ENCODE measurements around the gene LIMK1. TPM values are rescaled to one million over a fixed set of nuclear protein-coding genes. Genes with fewer than 3 reads are reported as not detected.

Gene LIMK1
- total and polyA plus RNA-seq, 2 of the 13 experiments (the other 11 are each of a cell fraction or from before 2014, with no cell fraction given) = 8.9 to 18.8 TPM

DNA sequence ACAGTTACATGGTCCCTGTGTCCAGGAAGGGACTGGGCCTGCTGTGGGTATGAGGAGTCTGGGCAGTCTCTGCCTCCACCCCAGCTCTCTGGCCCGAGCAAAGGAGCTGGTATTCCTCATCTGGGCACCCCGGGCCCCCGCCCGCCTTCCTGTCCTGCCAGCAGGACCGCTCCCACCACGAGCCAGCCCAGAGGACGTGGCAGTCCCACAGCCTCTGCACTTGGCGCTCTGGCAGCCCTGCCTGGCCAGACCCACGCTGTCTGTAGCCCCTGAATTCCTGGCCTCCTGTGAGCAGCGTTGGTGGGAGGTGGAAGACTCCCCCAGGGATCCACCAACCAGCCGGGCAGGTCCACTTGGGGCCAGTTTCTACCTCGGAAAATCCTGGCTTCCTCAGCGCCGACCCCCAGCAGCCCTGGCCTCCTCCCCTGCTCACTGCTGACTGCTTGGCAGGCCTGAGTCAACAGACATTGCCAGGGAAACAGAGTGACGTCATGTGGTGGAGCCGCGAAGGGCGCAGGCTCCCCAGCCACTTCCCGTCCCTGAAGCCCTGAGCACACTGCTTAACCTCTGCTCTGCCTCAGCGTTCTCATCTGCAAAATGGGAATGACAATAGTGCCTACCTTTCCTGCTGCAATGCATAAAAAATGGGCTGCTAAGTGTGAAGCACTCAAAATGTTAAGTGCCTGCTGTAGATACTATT lies 21.6 kb upstream of the LIMK1 start (continued):
- TF ChIP-seq, protein P1, sequence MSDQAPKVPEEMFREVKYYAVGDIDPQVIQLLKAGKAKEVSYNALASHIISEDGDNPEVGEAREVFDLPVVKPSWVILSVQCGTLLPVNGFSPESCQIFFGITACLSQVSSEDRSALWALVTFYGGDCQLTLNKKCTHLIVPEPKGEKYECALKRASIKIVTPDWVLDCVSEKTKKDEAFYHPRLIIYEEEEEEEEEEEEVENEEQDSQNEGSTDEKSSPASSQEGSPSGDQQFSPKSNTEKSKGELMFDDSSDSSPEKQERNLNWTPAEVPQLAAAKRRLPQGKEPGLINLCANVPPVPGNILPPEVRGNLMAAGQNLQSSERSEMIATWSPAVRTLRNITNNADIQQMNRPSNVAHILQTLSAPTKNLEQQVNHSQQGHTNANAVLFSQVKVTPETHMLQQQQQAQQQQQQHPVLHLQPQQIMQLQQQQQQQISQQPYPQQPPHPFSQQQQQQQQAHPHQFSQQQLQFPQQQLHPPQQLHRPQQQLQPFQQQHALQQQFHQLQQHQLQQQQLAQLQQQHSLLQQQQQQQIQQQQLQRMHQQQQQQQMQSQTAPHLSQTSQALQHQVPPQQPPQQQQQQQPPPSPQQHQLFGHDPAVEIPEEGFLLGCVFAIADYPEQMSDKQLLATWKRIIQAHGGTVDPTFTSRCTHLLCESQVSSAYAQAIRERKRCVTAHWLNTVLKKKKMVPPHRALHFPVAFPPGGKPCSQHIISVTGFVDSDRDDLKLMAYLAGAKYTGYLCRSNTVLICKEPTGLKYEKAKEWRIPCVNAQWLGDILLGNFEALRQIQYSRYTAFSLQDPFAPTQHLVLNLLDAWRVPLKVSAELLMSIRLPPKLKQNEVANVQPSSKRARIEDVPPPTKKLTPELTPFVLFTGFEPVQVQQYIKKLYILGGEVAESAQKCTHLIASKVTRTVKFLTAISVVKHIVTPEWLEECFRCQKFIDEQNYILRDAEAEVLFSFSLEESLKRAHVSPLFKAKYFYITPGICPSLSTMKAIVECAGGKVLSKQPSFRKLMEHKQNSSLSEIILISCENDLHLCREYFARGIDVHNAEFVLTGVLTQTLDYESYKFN (CRISPR knock-in tag; conservative IDR thresholded peaks at IDR 0.05) = peak; percentile 17; the same call in 1 of the 2 replicates
- TF ChIP-seq ADNP (CRISPR knock-in tag; IDR thresholded peaks at IDR 0.05) (peak; percentile 93), GABPB1 (CRISPR knock-in tag; IDR thresholded peaks at IDR 0.05) (peak; percentile 70), ZNF563 (CRISPR knock-in tag; IDR thresholded peaks at IDR 0.05) (no peak), MEIS2 (CRISPR knock-in tag; IDR thresholded peaks at IDR 0.05) (no peak), ZFP41 (CRISPR knock-in tag; IDR thresholded peaks at IDR 0.05; ENCODE audit: borderline replicate concordance) (no peak), RCOR2 (CRISPR knock-in tag; IDR thresholded peaks at IDR 0.05) (peak; percentile 98), MAFG (CRISPR knock-in tag; IDR thresholded peaks at IDR 0.05) (no peak), ZNF263 (CRISPR knock-in tag; IDR thresholded peaks at IDR 0.05) (no peak), ZNF839 (CRISPR knock-in tag; IDR thresholded peaks at IDR 0.05; ENCODE audit: borderline replicate concordance) (no peak), FOXO1 (CRISPR knock-in tag; IDR thresholded peaks at IDR 0.05) (0 out of 2 replicates have a peak, but pooled peaks have one; percentile 18), SAP130 (CRISPR knock-in tag; IDR thresholded peaks at IDR 0.05; ENCODE audit: low read depth) (peak; percentile 72), ZNF788 (CRISPR knock-in tag; IDR thresholded peaks at IDR 0.05; ENCODE audit: borderline replicate concordance) (no peak)
- TF ChIP-seq, protein P2, sequence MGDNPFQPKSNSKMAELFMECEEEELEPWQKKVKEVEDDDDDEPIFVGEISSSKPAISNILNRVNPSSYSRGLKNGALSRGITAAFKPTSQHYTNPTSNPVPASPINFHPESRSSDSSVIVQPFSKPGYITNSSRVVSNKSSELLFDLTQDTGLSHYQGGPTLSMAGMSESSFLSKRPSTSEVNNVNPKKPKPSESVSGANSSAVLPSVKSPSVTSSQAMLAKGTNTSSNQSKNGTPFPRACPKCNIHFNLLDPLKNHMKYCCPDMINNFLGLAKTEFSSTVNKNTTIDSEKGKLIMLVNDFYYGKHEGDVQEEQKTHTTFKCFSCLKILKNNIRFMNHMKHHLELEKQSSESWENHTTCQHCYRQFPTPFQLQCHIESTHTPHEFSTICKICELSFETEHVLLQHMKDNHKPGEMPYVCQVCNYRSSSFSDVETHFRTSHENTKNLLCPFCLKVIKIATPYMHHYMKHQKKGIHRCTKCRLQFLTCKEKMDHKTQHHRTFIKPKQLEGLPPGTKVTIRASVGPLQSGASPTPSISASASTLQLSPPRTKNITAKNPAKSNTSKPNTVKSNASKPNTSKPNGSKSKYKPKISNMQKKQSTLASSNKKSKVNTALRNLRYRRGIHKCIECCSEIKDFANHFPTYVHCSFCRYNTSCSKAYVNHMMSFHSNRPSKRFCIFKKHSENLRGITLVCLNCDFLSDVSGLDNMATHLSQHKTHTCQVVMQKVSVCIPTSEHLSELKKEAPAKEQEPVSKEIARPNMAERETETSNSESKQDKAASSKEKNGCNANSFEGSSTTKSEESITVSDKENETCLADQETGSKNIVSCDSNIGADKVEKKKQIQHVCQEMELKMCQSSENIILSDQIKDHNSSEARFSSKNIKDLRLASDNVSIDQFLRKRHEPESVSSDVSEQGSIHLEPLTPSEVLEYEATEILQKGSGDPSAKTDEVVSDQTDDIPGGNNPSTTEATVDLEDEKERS (CRISPR knock-in tag; IDR thresholded peaks at IDR 0.05) = 0 out of 2 replicates have a peak, but pooled peaks have one; percentile 60
- TF ChIP-seq, protein P3, sequence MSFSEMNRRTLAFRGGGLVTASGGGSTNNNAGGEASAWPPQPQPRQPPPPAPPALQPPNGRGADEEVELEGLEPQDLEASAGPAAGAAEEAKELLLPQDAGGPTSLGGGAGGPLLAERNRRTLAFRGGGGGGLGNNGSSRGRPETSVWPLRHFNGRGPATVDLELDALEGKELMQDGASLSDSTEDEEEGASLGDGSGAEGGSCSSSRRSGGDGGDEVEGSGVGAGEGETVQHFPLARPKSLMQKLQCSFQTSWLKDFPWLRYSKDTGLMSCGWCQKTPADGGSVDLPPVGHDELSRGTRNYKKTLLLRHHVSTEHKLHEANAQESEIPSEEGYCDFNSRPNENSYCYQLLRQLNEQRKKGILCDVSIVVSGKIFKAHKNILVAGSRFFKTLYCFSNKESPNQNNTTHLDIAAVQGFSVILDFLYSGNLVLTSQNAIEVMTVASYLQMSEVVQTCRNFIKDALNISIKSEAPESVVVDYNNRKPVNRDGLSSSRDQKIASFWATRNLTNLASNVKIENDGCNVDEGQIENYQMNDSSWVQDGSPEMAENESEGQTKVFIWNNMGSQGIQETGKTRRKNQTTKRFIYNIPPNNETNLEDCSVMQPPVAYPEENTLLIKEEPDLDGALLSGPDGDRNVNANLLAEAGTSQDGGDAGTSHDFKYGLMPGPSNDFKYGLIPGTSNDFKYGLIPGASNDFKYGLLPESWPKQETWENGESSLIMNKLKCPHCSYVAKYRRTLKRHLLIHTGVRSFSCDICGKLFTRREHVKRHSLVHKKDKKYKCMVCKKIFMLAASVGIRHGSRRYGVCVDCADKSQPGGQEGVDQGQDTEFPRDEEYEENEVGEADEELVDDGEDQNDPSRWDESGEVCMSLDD (CRISPR knock-in tag; IDR thresholded peaks at IDR 0.05; ENCODE audit: borderline replicate concordance) = no peak
- TF ChIP-seq, protein P4, sequence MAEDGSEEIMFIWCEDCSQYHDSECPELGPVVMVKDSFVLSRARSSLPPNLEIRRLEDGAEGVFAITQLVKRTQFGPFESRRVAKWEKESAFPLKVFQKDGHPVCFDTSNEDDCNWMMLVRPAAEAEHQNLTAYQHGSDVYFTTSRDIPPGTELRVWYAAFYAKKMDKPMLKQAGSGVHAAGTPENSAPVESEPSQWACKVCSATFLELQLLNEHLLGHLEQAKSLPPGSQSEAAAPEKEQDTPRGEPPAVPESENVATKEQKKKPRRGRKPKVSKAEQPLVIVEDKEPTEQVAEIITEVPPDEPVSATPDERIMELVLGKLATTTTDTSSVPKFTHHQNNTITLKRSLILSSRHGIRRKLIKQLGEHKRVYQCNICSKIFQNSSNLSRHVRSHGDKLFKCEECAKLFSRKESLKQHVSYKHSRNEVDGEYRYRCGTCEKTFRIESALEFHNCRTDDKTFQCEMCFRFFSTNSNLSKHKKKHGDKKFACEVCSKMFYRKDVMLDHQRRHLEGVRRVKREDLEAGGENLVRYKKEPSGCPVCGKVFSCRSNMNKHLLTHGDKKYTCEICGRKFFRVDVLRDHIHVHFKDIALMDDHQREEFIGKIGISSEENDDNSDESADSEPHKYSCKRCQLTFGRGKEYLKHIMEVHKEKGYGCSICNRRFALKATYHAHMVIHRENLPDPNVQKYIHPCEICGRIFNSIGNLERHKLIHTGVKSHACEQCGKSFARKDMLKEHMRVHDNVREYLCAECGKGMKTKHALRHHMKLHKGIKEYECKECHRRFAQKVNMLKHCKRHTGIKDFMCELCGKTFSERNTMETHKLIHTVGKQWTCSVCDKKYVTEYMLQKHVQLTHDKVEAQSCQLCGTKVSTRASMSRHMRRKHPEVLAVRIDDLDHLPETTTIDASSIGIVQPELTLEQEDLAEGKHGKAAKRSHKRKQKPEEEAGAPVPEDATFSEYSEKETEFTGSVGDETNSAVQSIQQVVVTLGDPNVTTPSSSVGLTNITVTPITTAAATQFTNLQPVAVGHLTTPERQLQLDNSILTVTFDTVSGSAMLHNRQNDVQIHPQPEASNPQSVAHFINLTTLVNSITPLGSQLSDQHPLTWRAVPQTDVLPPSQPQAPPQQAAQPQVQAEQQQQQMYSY (CRISPR knock-in tag; IDR thresholded peaks at IDR 0.05) = no peak

Data from HepG2 (cell line).